Prostate gland (tissue), 2 donors: ENCODE measurements around the gene CPSF3. TPM values are rescaled to one million over a fixed set of nuclear protein-coding genes. Genes with fewer than 3 reads are reported as not detected.

Experiments
- DNase-seq: peaks from one replicate; pipeline ENCODE4 v3.0.0-alpha.2; 2019; ENCODE audit warnings: low spot score
- H3K27ac ChIP-seq, 2 donors: fragments of 200-600 bp; sonication (generic); 2 replicates each; pipeline ENCODE4 v1.5.1; 2017 to 2019
- H3K27me3 ChIP-seq: fragments of 200-600 bp; sonication (generic); replicated peaks from 2 replicates; pipeline ENCODE4 v1.5.1; 2019; ENCODE audit not compliant: insufficient read depth
- H3K36me3 ChIP-seq, 2 donors: fragments of 200-600 bp; sonication (generic); 1 replicate in 1 of 2; 2 replicates in 1 of 2; pipeline versions ENCODE4 v1.5.1 to v1.8.1; 2017 to 2019
- H3K4me1 ChIP-seq: fragments of 200-600 bp; sonication (generic); replicated peaks from 2 replicates; pipeline ENCODE4 v1.5.1; 2019
- H3K4me3 ChIP-seq, 2 donors: fragments of 200-600 bp; sonication (generic); 2 replicates each; pipeline ENCODE4 v1.5.1; 2017 to 2019
- H3K9me3 ChIP-seq: fragments of 200-600 bp; sonication (generic); 2 replicates; pipeline ENCODE4 v1.5.1; 2017
- CTCF ChIP-seq, 4 experiments: fragments of 200-600 bp in 2 of 4; fragments of 450-650 bp in 2 of 4; sonication (generic) in 2 of 4; IDR thresholded peaks; 1 replicate in 3 of 4; 2 replicates in 1 of 4; pipeline ENCODE4 v1.5.1; 2016 to 2019; ENCODE audit warnings: antibody characterized with exemption in 4 of 4, mild to moderate bottlenecking in 2 of 4, moderate library complexity in 2 of 4
- POLR2A ChIP-seq: fragments of 450-650 bp; IDR thresholded peaks from one replicate; pipeline ENCODE4 v1.6.1; 2016; ENCODE audit warnings: antibody characterized with exemption, mild to moderate bottlenecking
- POLR2AphosphoS5 ChIP-seq: sonication (generic); formaldehyde crosslinking; IDR thresholded peaks from one replicate; pipeline ENCODE4 v1.6.1; 2017; ENCODE audit warnings: antibody characterized with exemption
- WGBS: methylation state at CpG from one replicate; pipeline ENCODE4 v1.1.5; 2018; 5-methylcytosine and 5-hydroxymethylcytosine counted together
- intact Hi-C: fragments of 100-400 bp; cut with DNase I; formaldehyde crosslinking; loops from one replicate; pipeline ENCODE4 v1.14.2; 2022
- total RNA-seq, 2 donors: library from RNA; depleted of rRNA; stranded (reverse); fragments of >200 nt; gene quantifications; one replicate each; pipeline ENCODE4 v1.1.0, GENCODE V29; 2016

Gene CPSF3
- total RNA-seq, 2 donors from 2014 or later = 24.8 to 50.8 TPM

GRCh38 chr2:9384521-9384920, 38.9 kb upstream of the CPSF3 start:
- no peaks in the 10 kb centered on the region for H3K27me3 ChIP-seq
- intact Hi-C loops = no loop called here
- DNase-seq = no peak
- no peak overlapping the region for H3K27ac ChIP-seq
- TF ChIP-seq CTCF (IDR thresholded peaks at IDR 0.05) (no peak), POLR2AphosphoS5 (no peak), POLR2A (no peak)
- no peaks in the 10 kb centered on the region for H3K36me3 ChIP-seq
- no peaks in the 10 kb centered on the region for H3K9me3 ChIP-seq
- H3K4me3 ChIP-seq = no peak overlapping the region
- no peaks in the 10 kb centered on the region for H3K4me1 ChIP-seq
- 98% methylated on average over 4 of the region's 4 CpGs for WGBS

GRCh38 chr2:9385841-9386240, 37.6 kb upstream of the CPSF3 start:
- TF ChIP-seq CTCF (IDR thresholded peaks at IDR 0.05) = no peak
- no peak for TF ChIP-seq POLR2A
- TF ChIP-seq POLR2AphosphoS5 = no peak
- no peaks in the 10 kb centered on the region for H3K36me3 ChIP-seq
- DNase-seq = no peak

GRCh38 chr2:9388199-9388681, 35.2 kb upstream of the CPSF3 start:
- no peak for DNase-seq
- H3K4me3 ChIP-seq = no peak overlapping the region
- H3K27me3 ChIP-seq = no peaks in the 10 kb centered on the region
- no peak overlapping the region for H3K27ac ChIP-seq
- 91% methylated on average over 11 of the region's 11 CpGs for WGBS
- intact Hi-C loops = no loop called here
- H3K36me3 ChIP-seq = no peaks in the 10 kb centered on the region
- TF ChIP-seq POLR2A (no peak), POLR2AphosphoS5 (no peak), CTCF (IDR thresholded peaks at IDR 0.05) (no peak)
- no peaks in the 10 kb centered on the region for H3K4me1 ChIP-seq
- no peaks in the 10 kb centered on the region for H3K9me3 ChIP-seq

More at GRCh38 chr2:9385841-9386240, 37.6 kb upstream of the CPSF3 start:
- Histone ChIP-seq H3K4me3 (no peak overlapping the region), H3K9me3 (no peaks in the 10 kb centered on the region), H3K27me3 (no peaks in the 10 kb centered on the region), H3K4me1 (no peaks in the 10 kb centered on the region), H3K27ac (no peak overlapping the region)
- intact Hi-C loops = no loop called here
- 98% methylated on average over 6 of the region's 6 CpGs for WGBS

GRCh38 chr2:9388950-9389911, 34.2 kb upstream of the CPSF3 start:
- 91% methylated on average over 28 of the region's 28 CpGs for WGBS
- Histone ChIP-seq H3K4me1 (no peaks in the 10 kb centered on the region), H3K27ac (no peak overlapping the region), H3K27me3 (no peaks in the 10 kb centered on the region), H3K4me3 (no peak overlapping the region), H3K9me3 (no peaks in the 10 kb centered on the region), H3K36me3 (no peaks in the 10 kb centered on the region)
- TF ChIP-seq POLR2AphosphoS5 = no peak
- TF ChIP-seq CTCF (IDR thresholded peaks at IDR 0.05) = no peak
- no peak for TF ChIP-seq POLR2A
- no peak for DNase-seq
- intact Hi-C loops = no loop called here
